Measurements from ENCODE around the gene ZNF672.
A peak's percentile ranks its signal among the peaks of the same experiment; 100 is the strongest.

The ZNF672 gene

GRCh38 chr1:248823517-248824001, 14.5 kb upstream of the ZNF672 start:
- Histone ChIP-seq H3K9me2 (replicated peaks; ENCODE audit: control insufficient read depth, low read length) (no peaks in the 10 kb centered on the region), H3K27me3 (ENCODE audit: control insufficient read depth, low read length) (no peaks in the 10 kb centered on the region), H4K20me1 (ENCODE audit: control insufficient read depth, insufficient read depth, low read depth, low read length) (peaks cover 8% of the 10 kb centered on the region; the same call in 1 of the 2 replicates), H3K4me3 (ENCODE audit: low read length) (no peak overlapping the region), H3K4me2 (ENCODE audit: low read length) (peak overlapping the region; percentile 94), H3K79me2 (ENCODE audit: control insufficient read depth, low read length) (peaks cover 63% of the 10 kb centered on the region), H3K4me1 (ENCODE audit: control insufficient read depth, low read length) (peaks cover 60% of the 10 kb centered on the region), H3K27ac (ENCODE audit: low read depth, low read length) (no peak overlapping the region), H3K9me3 (ENCODE audit: control insufficient read depth, insufficient read depth, low read length) (no peaks in the 10 kb centered on the region), H3F3A (ENCODE audit: control insufficient read depth, insufficient read depth) (0 out of 2 replicates have a peak, but pooled peaks cover 3% of the 10 kb centered on the region), H3K36me3 (ENCODE audit: control insufficient read depth, low read length) (peaks cover 48% of the 10 kb centered on the region)
- no peak for TF ChIP-seq EZH2phosphoT487 (IDR thresholded peaks at IDR 0.05; ENCODE audit: borderline replicate concordance, low read length)

- Histone ChIP-seq H3K36me3 (ENCODE audit: control insufficient read depth, low read length) (peaks cover 41% of the 10 kb centered on the region), H4K20me1 (ENCODE audit: control insufficient read depth, insufficient read depth, low read depth, low read length) (peaks cover 8% of the 10 kb centered on the region; the same call in 1 of the 2 replicates), H3K4me2 (ENCODE audit: low read length) (peak overlapping the region; percentile 94), H3K4me1 (ENCODE audit: control insufficient read depth, low read length) (peaks cover 54% of the 10 kb centered on the region), H3K4me3 (ENCODE audit: low read length) (no peak overlapping the region; the same call in 1 of the 2 replicates), H3K9me3 (ENCODE audit: control insufficient read depth, insufficient read depth, low read length) (no peaks in the 10 kb centered on the region), H3K27me3 (ENCODE audit: control insufficient read depth, low read length) (no peaks in the 10 kb centered on the region), H3K9me2 (replicated peaks; ENCODE audit: control insufficient read depth, low read length) (no peaks in the 10 kb centered on the region), H3K27ac (ENCODE audit: low read depth, low read length) (no peak overlapping the region), H3F3A (ENCODE audit: control insufficient read depth, insufficient read depth) (0 out of 2 replicates have a peak, but pooled peaks cover 3% of the 10 kb centered on the region), H3K79me2 (ENCODE audit: control insufficient read depth, low read length) (peaks cover 56% of the 10 kb centered on the region)
- TF ChIP-seq EZH2phosphoT487 (IDR thresholded peaks at IDR 0.05; ENCODE audit: borderline replicate concordance, low read length) (no peak), CTCF (IDR thresholded peaks at IDR 0.05; ENCODE audit: low read depth, low read length, poor library complexity, severe bottlenecking) (no peak)
Measured at GRCh38 chr1:248824301-248824700, 13.7 kb upstream of the ZNF672 start.

- H3K9me2 ChIP-seq (replicated peaks; ENCODE audit: control insufficient read depth, low read length) = no peaks in the 10 kb centered on the region
- H3K4me1 ChIP-seq (ENCODE audit: control insufficient read depth, low read length) = peaks cover 52% of the 10 kb centered on the region
- 0 out of 2 replicates have a peak, but pooled peaks cover 3% of the 10 kb centered on the region for H3F3A ChIP-seq (ENCODE audit: control insufficient read depth, insufficient read depth)
- H3K27me3 ChIP-seq (ENCODE audit: control insufficient read depth, low read length) = no peaks in the 10 kb centered on the region
- no peak overlapping the region for H3K27ac ChIP-seq (ENCODE audit: low read depth, low read length)
- peaks cover 56% of the 10 kb centered on the region for H3K79me2 ChIP-seq (ENCODE audit: control insufficient read depth, low read length)
- peaks cover 8% of the 10 kb centered on the region; the same call in 1 of the 2 replicates for H4K20me1 ChIP-seq (ENCODE audit: control insufficient read depth, insufficient read depth, low read depth, low read length)
- H3K4me2 ChIP-seq (ENCODE audit: low read length) = peak overlapping the region; percentile 94
- H3K36me3 ChIP-seq (ENCODE audit: control insufficient read depth, low read length) = peaks cover 41% of the 10 kb centered on the region
- TF ChIP-seq EZH2phosphoT487 (IDR thresholded peaks at IDR 0.05; ENCODE audit: borderline replicate concordance, low read length) (no peak), CTCF (IDR thresholded peaks at IDR 0.05; ENCODE audit: low read depth, low read length, poor library complexity, severe bottlenecking) (no peak)
- no peaks in the 10 kb centered on the region for H3K9me3 ChIP-seq (ENCODE audit: control insufficient read depth, insufficient read depth, low read length)
- H3K4me3 ChIP-seq (ENCODE audit: low read length) = peak overlapping the region; percentile 97
Measured at GRCh38 chr1:248824701-248825100, 13.3 kb upstream of the ZNF672 start.

GRCh38 chr1:248825136-248825535, 12.9 kb upstream of the ZNF672 start:
- H3K36me3 ChIP-seq (ENCODE audit: control insufficient read depth, low read length) = peaks cover 39% of the 10 kb centered on the region
- TF ChIP-seq CTCF (IDR thresholded peaks at IDR 0.05; ENCODE audit: low read depth, low read length, poor library complexity, severe bottlenecking) (no peak), EZH2phosphoT487 (IDR thresholded peaks at IDR 0.05; ENCODE audit: borderline replicate concordance, low read length) (no peak)
- H3K4me1 ChIP-seq (ENCODE audit: control insufficient read depth, low read length) = peaks cover 49% of the 10 kb centered on the region
- peaks cover 54% of the 10 kb centered on the region for H3K79me2 ChIP-seq (ENCODE audit: control insufficient read depth, low read length)
- peak overlapping the region; percentile 85; the same call in 1 of the 2 replicates for H3K27ac ChIP-seq (ENCODE audit: low read depth, low read length)
- H3K9me2 ChIP-seq (replicated peaks; ENCODE audit: control insufficient read depth, low read length) = no peaks in the 10 kb centered on the region
- H3F3A ChIP-seq (ENCODE audit: control insufficient read depth, insufficient read depth) = 0 out of 2 replicates have a peak, but pooled peaks cover 3% of the 10 kb centered on the region
- H3K27me3 ChIP-seq (ENCODE audit: control insufficient read depth, low read length) = no peaks in the 10 kb centered on the region
- peaks cover 8% of the 10 kb centered on the region; the same call in 1 of the 2 replicates for H4K20me1 ChIP-seq (ENCODE audit: control insufficient read depth, insufficient read depth, low read depth, low read length)
- peak overlapping the region; percentile 97 for H3K4me3 ChIP-seq (ENCODE audit: low read length)
- H3K4me2 ChIP-seq (ENCODE audit: low read length) = peak overlapping the region; percentile 94
- H3K9me3 ChIP-seq (ENCODE audit: control insufficient read depth, insufficient read depth, low read length) = no peaks in the 10 kb centered on the region
